NCI-H2029 (cell line): ENCODE measurements around the gene ITPKC.
"Not testable (repeated sequence)": the region's sequence is repeated elsewhere in the genome, so short reads cannot be mapped to it uniquely, and the experiment has no call there.

ENCODE experiments used
- DNase-seq: peaks from one replicate; lab custom pipeline; 2025; lab: John Stamatoyannopoulos, UW

ITPKC gene

DNA sequence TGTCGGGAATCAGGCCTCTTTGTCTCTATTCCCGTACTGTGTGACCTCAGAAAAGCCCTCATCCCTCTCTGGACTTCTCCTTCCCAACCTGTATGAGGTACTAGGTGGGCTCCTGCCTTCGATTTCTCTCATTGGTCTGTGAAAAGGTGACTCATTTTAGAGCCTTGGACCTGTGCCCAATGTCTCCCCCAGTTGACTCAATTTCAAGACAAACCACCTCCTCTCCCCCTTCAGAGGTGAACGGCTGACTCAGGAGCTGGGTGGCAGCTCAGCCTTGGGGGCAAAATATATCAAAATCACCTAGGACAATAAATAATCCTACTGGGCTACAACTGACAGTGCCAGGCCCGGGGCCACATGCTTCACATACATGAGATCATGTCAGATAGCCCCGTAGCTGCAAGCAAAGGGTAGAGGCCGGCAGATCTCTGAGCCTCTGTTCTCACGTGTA lies 856 bp upstream of the ITPKC start:
- DNase-seq = no peak

DNA sequence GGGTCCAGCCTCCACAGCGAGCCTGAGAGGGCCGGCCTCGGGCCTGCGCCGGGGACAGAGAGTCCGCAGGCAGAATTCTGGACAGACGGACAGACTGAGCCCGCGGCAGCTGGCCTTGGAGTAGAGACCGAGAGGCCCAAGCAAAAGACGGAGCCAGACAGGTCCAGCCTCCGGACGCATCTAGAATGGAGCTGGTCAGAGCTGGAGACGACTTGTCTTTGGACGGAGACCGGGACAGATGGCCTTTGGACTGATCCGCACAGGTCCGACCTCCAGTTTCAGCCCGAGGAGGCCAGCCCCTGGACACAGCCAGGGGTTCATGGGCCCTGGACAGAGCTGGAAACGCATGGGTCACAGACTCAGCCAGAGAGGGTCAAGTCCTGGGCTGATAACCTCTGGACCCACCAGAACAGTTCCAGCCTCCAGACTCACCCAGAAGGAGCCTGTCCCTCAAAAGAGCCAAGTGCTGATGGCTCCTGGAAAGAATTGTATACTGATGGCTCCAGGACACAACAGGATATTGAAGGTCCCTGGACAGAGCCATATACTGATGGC lies 490 bp downstream of the ITPKC start:
- no peak for DNase-seq

DNA sequence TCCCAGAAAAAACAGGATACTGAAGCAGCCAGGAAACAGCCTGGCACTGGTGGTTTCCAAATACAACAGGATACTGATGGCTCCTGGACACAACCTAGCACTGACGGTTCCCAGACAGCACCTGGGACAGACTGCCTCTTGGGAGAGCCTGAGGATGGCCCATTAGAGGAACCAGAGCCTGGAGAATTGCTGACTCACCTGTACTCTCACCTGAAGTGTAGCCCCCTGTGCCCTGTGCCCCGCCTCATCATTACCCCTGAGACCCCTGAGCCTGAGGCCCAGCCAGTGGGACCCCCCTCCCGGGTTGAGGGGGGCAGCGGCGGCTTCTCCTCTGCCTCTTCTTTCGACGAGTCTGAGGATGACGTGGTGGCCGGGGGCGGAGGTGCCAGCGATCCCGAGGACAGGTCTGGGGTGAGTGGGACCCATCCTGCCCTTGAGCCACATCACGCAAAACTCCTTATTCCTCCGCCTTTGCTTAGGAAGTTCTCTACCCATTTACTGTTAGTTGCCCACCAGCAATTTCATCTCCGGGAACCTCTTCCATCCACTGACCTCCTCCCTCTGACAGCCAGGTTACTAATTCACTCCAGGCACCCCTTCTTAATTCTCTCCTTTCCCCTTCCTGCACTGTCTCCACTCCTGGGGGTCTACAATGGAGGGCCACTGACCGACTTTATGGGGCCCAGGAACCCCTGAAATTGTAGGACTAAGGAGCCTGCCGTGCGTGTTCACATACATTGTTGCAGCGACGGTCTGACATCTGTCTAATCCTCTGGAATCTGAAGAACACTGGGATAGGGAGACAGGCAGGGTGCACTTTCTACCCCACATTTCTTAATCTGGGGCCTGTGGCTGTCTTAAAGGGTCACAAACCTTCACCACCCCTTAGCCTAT lies 1.2 kb downstream of the ITPKC start:
- no peak for DNase-seq

DNA sequence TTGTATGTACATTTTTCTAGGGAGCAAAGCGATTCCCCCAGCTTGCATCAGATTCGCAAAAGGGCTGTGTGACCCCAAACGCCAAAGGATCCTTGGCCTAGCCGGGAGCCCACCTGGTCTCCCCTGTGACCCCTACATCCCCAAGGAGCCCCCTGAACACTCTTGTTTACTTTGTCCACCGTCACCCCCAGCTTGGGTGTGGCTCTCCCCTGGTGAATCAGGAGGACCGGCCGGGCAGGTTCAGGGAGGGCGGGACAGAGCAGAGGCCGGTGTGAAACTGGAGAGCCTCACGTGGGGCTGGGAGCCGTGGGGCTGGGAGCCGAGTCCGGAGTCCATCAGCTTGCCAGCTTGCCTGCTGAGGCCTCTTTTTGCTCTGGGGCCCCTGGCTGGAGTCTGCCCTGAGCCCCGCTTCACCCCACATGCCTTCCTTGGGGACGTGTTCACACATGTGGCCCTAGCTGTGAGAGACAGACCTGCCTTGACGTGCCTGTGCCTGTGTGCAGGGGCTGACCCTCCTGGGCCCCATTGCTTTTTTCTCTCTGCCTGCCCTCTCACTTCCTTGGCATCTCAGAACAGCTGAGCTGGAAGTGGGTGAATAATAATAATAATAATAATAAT lies 2.0 kb downstream of the ITPKC start:
- DNase-seq = peak; percentile 16

DNA sequence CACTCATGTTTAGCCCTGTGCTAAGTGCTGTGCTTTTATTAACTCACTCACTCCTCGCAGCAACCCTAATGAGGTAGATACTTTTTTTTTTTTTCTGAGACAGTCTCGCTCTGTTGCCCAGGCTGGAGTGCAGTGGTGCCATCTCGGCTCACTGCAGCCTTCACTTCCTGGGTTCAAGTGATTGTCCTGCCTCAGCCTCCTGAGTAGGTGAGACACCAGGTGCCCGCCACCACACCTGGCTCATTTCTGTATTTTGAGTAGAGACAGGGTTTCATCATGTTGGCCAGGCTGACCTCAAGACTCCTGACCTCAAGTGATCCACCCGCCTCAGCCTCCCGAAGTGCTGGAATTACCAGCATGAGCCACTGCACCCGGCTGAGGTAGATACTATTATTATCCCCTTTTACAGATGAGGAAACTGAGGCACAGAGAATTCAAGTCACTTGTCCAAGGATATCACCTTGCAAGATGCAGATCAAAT lies 2.5 kb downstream of the ITPKC start:
- DNase-seq = peak; percentile 5

DNA sequence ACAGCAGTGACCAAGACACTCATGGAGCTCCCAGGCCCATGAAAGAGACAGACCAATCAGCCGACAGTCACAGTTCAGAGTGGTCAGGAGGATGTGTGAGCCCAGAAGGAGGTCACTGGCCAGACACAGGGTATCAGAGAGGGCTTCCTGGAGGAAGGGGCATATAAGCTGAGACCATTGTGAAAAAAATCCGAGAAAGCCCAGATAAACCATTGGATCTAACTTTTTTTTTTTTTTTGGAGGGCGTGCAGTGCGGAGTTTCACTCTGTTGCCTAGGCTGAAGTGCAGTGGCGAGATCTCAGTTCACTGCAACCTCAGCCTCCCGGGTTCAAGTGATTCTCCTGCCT lies 4.2 kb downstream of the ITPKC start:
- DNase-seq = no peak

DNA sequence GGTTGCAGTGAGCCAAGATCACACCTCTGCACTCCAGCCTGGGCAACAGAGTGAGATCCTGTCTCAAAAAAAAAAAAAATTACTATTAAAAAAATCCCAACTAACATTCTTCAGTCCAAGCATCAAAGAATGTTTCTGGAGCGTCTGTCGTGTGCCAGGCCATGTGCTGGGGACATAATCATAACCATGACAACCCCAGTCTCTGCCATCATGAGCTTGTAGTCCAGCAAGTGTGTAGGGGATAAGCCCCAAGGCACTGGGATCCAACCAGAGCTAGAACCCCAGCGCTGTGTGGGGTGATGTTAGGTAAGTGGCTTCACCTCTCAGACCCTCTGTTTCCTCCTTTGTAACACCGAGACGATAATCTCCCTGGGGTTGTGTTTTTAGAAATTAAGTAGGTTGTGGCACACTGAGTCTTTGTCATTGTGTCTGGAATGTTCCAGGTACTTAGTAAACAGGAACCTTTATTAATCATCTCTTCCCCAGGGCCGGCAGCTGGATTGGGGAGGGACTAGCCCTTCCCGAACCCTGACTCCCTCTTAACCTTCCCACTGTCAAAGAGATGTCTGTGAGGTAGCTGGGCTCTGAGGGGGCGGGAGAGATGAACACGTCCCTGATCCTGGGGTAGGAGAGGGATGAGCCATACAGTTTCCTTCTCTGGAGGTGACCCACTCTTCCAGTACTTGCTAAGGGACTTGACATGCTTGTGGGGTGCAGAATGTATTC lies 5.2 kb downstream of the ITPKC start:
- no peak for DNase-seq

DNA sequence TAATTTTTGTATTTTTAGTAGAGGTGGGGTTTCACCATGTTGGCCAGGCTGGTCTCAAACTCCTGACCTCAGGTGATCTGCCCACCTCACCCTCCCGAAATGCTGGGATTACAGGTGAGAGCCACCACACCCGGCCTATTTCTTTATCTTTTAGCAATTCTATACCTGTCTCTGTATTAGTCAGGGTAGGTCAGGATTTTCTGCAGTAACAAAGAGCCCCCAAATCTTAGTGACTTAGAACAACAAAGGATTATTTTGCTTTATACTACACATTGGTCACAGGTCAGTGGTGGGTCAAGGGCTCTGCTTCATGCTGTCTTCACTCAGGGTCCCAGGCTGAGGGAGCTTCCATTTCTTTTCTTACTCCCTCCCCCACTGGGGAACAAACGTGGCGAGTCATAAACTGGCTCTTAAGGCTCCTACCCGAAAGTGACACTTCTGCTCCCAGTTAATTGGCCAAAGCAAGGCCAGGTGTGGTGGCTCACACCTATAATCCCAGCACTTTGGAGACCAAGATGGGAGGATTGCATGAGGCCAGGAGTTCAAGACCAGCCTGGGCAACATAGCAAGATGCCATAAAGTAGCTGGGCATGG lies 6.8 kb downstream of the ITPKC start:
- no peak for DNase-seq

DNA sequence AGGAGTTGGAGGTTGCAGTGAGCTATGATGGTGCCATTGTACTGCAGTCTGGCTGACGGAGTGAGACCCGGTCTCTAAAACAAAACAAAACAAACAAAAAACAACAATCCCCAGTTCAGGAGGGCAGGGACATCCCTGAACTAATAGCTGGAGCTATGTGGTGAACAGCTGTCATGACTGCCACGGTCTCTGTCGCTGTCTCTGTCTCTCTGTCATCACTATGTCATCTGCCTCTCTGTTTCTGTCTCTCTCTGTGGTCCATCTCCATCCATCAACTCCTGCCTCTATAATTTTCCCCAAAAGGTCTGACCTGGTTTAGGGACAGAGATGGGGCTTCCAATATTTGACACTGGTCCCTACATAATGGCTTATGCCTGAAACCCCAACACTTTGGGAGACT lies 7.4 kb downstream of the ITPKC start:
- no peak for DNase-seq

DNA sequence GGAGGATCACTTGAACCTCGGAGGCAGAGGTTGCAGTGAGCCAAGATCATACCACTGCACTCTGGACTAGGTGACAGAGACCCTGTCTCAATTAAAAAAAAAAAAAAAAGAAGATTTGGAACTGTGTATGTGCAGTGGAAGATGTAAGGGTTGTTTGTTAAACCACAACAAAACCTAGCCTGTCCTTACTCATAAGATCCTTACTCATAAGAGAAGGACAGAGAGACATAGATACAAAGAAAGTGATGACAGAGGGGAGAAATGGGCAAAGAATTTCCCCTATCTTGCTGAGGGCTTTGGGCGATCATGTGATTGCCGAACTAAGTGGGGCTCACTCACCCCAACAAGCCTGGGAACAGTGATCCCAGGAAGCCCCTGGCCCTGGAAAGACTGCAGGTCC lies 7.9 kb downstream of the ITPKC start:
- DNase-seq = no peak

DNA sequence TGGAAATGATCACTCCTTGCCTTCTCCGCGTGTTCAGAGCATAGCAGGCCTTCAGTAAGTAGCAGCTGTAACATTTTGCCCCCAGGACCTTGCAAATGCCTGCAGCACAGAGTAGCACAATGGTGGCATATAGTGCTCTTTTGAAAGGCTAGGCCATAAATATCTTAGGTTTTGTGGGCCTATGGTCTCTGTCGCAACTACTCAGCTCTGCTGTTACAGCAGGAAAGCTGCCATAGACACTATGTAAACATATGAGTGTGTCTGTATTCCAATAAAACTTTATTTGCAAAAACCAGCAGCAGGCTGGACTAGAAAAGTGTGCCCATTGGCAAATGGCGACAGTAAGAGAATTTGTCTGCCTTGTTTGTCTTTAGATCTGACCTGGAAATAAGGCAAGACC lies 9.4 kb downstream of the ITPKC start:
- DNase-seq = no peak

DNA sequence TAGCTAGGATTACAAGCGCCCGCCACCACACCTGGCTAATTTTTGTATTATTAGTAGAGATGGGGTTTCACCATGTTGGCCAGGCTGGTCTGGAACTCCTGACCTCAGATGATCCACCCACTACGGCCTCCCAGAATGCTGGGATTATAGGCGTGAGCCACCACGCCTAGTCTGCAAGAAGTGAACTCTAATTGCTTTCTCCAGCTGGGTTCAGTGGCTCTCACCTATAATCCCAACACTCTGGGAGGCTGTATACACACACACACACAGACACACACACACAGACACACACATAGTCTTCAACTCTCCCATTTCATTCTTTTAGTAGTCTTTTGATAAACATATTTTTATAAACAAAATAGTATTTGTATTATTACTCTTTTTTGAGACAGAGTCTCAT lies 13.2 kb downstream of the ITPKC start:
- not testable (repeated sequence) for DNase-seq

DNA sequence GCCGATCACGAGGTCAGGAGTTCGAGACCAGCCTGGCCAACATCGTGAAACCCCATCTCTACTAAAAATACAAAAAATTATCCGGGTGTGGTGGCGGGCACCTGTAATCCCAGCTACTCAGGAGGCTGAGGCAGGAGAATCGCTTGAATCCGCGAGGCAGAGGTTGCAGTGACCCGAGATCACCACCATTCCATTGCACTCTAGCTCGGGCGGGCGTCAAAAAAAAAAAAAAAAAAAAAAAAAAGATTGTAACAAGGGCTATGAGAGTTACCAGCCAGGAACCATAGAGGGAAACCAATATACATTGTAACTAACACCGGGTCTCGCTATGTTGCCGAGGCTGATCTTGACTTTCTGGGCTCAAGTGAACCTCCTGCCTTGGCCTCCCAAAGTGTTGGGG lies 15.4 kb downstream of the ITPKC start:
- not testable (repeated sequence) for DNase-seq

DNA sequence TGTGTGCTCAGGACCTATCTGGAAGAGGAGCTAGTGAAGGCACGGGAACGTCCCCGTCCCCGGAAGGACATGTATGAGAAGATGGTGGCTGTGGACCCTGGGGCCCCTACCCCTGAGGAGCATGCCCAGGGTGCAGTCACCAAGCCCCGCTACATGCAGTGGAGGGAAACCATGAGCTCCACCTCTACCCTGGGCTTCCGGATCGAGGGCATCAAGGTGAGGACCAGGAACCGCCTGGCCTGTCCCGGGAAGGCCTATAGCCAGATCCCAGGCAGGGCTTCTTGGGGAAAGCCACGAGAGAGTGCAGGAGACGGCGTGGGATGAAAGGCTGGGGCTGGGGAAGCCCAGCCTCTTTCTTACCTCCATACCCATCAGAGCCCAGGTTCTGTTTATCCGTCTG lies 16.2 kb downstream of the ITPKC start:
- no peak for DNase-seq

DNA sequence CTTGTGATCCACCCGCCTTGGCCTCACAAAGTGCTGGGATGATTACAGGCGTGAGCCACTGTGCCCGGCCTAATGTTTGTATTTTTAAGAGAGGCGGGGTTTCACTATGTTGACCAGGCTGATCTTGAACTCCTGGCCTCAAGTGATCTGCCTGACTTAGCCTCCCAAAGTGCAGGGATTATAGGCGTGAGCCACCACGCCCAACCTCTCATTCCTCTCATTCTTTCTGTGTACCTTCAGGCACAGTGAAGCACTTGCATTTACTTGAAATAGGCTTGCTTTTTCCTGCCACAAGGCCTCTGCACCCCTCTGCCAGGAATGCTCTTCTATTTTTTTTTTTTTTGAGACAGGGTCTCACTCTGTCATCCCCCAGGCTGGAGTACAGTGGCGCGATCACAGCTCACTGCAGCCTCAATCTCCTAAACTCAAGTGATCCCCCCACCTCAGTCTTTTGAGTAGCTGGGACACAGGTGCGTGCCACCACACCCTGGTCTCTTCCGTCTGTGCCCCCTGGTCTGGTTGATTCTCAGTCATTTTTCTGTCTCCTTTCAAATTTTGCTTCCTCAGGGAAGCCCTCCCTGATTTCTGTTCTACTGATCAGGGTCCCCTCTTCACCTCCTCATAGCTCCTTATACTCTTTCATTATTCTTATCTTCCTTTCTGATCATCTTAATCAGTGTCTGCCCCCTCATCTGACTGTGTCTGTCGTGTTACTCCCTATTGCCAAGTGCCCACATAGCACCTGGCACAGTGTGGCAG lies 18.3 kb downstream of the ITPKC start:
- no peak for DNase-seq

DNA sequence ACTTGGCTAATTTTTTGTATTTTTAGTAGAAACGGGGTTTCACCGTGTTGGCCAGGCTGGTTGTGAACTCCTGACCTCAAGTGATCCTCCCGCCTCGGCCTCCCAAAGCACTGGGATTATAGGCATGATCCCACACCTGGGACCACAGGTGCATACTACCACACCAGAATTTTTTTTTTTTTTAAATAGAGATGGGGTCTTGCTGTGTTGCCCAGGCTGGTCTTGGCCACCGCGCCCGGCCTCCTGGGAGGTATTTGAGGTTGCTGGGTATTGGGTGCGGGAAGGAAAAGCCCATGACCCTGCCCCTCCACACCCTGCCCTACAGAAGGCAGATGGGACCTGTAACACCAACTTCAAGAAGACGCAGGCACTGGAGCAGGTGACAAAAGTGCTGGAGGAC lies 19.7 kb downstream of the ITPKC start:
- DNase-seq = no peak

DNA sequence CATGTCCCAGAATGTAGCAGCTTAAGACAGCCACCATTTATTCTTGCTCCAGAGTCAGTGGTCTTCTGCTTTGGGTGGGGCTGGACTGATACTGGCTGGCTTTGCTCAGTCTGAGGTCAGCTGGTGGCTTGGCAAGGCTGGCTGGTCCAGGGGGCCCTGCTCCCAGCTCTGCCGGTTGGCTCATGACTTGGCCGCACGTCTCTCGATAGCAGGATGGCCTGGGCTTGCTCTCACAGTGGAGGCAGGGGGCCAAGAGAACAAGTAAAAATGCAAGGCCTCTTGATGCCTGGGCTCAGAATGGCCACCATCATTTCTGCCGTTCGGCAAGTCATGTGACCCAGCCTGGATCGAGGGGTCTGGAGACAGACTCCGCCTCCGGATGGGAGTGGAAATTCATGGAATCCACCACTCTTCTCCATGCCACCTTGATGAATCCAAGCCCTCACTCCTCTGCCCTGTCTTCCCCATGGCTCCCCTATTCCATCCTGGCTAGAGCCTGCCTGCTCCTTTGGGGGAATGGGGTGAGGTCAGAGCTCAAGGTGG lies 20.3 kb downstream of the ITPKC start:
- DNase-seq = no peak

DNA sequence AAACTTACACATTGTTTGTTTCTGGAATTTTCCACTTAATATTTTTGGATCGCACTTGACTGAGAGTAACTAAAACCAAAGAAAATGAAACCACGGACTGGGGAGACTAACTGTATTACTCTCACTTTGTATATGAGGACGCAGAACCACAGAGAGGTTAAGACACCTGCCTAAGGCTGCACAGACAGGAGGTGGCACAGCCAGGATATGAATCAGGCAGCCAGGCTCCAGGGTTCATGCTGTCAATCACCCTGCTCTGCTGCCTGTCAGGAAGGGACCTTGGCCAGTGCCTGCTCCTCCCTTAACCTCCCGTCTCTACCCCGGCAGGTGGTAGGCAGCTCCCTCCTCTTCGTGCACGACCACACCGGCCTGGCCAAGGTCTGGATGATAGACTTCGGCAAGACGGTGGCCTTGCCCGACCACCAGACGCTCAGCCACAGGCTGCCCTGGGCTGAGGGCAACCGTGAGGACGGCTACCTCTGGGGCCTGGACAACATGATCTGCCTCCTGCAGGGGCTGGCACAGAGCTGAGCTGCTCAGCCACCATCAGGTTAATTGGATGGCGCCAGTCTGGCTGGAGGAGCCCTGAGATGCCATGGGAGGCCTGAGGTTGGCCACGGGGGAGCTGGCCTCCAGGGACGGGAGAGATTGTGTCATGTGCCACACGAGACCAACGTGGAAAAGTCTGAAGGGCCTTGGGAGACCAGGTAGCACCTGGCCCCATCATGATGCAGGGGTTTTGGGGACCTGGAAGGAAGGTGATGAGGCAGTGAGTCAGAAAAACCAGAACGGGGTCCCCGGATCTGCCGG lies 22.3 kb downstream of the ITPKC start:
- DNase-seq = no peak

DNA sequence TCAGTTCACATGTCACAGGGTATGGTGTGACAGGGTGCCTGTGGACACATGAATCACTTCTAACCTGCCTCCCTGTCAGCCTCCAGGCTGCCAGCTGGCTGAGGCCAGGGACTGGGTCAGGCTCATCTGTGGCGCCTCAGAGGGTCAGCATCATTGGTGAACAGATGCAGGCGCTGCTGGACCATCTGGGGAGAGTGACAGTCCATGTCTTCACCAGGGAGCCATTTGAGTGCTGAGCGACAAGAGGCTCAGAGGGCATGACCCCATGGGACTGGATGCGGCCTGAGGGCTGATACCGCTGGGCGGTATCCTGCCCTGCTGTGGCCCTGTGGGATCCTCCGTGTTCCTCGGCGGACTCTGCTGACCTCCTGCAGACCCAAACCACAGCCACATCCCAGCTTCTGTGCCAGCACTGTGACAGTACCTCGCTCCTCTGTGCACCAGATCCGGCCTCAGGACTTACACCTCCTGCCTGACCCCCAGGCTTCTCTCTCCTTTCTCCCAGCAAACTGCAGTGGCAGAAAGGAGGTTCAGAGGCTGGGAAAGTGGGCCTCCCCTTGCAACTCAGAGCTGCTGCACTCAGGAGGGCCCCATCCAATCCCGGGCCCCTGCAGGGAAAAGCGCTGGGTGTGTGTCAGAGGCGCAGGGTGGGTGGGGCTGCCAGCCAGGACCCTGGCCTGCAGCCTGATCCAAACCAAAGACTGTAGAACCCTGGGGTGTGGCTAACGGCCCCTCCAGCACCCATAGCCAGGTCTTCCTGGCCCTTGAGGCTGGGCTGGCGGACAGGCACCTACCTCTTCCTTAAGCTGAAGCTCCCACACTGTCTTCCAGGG lies 23.2 kb downstream of the ITPKC start:
- DNase-seq = no peak
